Stimulated activated CD4-positive, alpha-beta T cell treated with anti-CD3 and anti-CD28 coated beads, Interleukin-1b, Interleukin-23, amount 100 ng/mL, for 1 hour (primary cell): Measurements from ENCODE around the gene KLHL11.

Source experiments
- DNase-seq, 2 donors: peaks; one replicate each; pipeline ENCODE4 v3.0.0-alpha.2; 2020; ENCODE audit warnings: low read depth in 2 of 2

Gene KLHL11

GRCh38 chr17:41864836-41865595, at the start of gene KLHL11:
Gene KLHL11, minus strand, starts transcription at chr17:41865423. Its CDS starts 53 bp downstream, at chr17:41865370.
- DNase-seq: peak; percentile 67 to 76

- DNase-seq: no peak
Measured at GRCh38 chr17:41915020-41915419, 49.8 kb upstream of the KLHL11 start.

GRCh38 chr17:41914358-41914766, 49.1 kb upstream of the KLHL11 start:
- no peak for DNase-seq

GRCh38 chr17:41913798-41914197, 48.6 kb upstream of the KLHL11 start:
- DNase-seq: no peak

GRCh38 chr17:41912925-41913324, 47.7 kb upstream of the KLHL11 start:
- DNase-seq: no peak

- DNase-seq: no peak
Measured at GRCh38 chr17:41910701-41911391, 45.6 kb upstream of the KLHL11 start.

- DNase-seq: no peak
Measured at GRCh38 chr17:41909088-41909487, 43.9 kb upstream of the KLHL11 start.

- DNase-seq: no peak
Measured at GRCh38 chr17:41907633-41908539, 42.7 kb upstream of the KLHL11 start.

GRCh38 chr17:41907185-41907556, 41.9 kb upstream of the KLHL11 start:
- DNase-seq: no peak

- DNase-seq: no peak
Measured at GRCh38 chr17:41906465-41907184, 41.4 kb upstream of the KLHL11 start.

GRCh38 chr17:41905172-41905571, 39.9 kb upstream of the KLHL11 start:
- no peak for DNase-seq

GRCh38 chr17:41904242-41904841, 39.1 kb upstream of the KLHL11 start:
- DNase-seq: no peak

- no peak for DNase-seq
Measured at GRCh38 chr17:41901646-41902045, 36.4 kb upstream of the KLHL11 start.

GRCh38 chr17:41896726-41897125, 31.5 kb upstream of the KLHL11 start:
- DNase-seq: no peak

GRCh38 chr17:41895617-41896016, 30.4 kb upstream of the KLHL11 start:
- no peak for DNase-seq

- no peak for DNase-seq
Measured at GRCh38 chr17:41894791-41895331, 29.6 kb upstream of the KLHL11 start.

GRCh38 chr17:41893384-41893783, 28.2 kb upstream of the KLHL11 start:
- DNase-seq: no peak

- DNase-seq: no peak
Measured at GRCh38 chr17:41892021-41892376, 26.8 kb upstream of the KLHL11 start.

- DNase-seq: no peak
Measured at GRCh38 chr17:41891135-41892020, 26.2 kb upstream of the KLHL11 start.
